ENCODE results near the gene TRAF3IP1. TPM values are rescaled to one million over a fixed set of nuclear protein-coding genes. Genes with fewer than 3 reads are reported as not detected.
"Not testable (repeated sequence)": the region's sequence is repeated elsewhere in the genome, so short reads cannot be mapped to it uniquely, and the experiment has no call there.

Gene TRAF3IP1
- total RNA-seq, 2 experiments from 2014 or later: 3.6 to 6.1 TPM

- intact Hi-C loops (cut with micrococcal nuclease): no loop called here
- DNase-seq: no peak
- Mint-ChIP-seq H3K27me3 (ENCODE audit: low read depth) (no peaks in the 10 kb centered on the region), H3K36me3 (ENCODE audit: low read depth) (peaks cover 4% of the 10 kb centered on the region), H3K4me3 (no peak overlapping the region), H3K27ac (no peak overlapping the region), H3K4me1 (ENCODE audit: low read depth) (no peaks in the 10 kb centered on the region), H3K9me3 (no peaks in the 10 kb centered on the region)
- CTCF ChIA-PET: no interaction called here
Measured at GRCh38 chr2:238403632-238404405, 83.5 kb downstream of the TRAF3IP1 start.

- intact Hi-C loops (cut with micrococcal nuclease): no loop called here
- H3K27ac Mint-ChIP-seq: no peak overlapping the region
Measured at GRCh38 chr2:238404406-238405216, 84.3 kb downstream of the TRAF3IP1 start.

DNA sequence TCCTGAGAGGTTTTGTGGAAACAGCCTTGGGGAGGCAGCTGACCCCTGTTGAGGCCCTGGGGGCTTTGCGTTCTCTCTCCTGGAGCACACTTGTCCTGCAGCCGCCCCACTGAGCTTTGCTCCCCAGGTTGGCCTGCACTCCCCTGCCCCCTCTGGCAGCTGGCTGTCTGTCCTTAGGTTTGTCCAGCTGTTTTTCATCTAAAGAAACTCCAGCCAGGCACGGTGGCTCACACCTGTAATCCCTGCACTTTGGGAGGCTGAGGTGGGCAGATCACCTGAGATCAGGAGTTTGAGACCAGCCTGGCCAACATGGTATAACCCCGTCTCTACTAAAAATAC is 84.9 kb downstream of the TRAF3IP1 start:
- DNase-seq; H3K9me3 Mint-ChIP-seq; intact Hi-C loops (cut with micrococcal nuclease); H3K36me3 Mint-ChIP-seq (ENCODE audit: low read depth); H3K4me3 Mint-ChIP-seq; H3K27me3 Mint-ChIP-seq (ENCODE audit: low read depth); H3K4me1 Mint-ChIP-seq (ENCODE audit: low read depth); H3K27ac Mint-ChIP-seq: not testable (repeated sequence)
- CTCF ChIA-PET: interaction anchor here (0.6 to 2.0 kb wide), 3 partner anchors 10 to 37 kb away, joined by 3 to 5 read pairs (median 5); no protein-coding TSS in a partner anchor

More at GRCh38 chr2:238404406-238405216, 84.3 kb downstream of the TRAF3IP1 start:
- H3K9me3 Mint-ChIP-seq: no peaks in the 10 kb centered on the region
- no peaks in the 10 kb centered on the region for H3K27me3 Mint-ChIP-seq (ENCODE audit: low read depth)
- peaks cover 4% of the 10 kb centered on the region for H3K36me3 Mint-ChIP-seq (ENCODE audit: low read depth)
- no peaks in the 10 kb centered on the region for H3K4me1 Mint-ChIP-seq (ENCODE audit: low read depth)
- H3K4me3 Mint-ChIP-seq: no peak overlapping the region
- CTCF ChIA-PET: interaction anchor here (2.0 kb wide), 1 partner anchor 11 kb away, joined by 5 read pairs; no protein-coding TSS in a partner anchor
- DNase-seq: no peak

DNA sequence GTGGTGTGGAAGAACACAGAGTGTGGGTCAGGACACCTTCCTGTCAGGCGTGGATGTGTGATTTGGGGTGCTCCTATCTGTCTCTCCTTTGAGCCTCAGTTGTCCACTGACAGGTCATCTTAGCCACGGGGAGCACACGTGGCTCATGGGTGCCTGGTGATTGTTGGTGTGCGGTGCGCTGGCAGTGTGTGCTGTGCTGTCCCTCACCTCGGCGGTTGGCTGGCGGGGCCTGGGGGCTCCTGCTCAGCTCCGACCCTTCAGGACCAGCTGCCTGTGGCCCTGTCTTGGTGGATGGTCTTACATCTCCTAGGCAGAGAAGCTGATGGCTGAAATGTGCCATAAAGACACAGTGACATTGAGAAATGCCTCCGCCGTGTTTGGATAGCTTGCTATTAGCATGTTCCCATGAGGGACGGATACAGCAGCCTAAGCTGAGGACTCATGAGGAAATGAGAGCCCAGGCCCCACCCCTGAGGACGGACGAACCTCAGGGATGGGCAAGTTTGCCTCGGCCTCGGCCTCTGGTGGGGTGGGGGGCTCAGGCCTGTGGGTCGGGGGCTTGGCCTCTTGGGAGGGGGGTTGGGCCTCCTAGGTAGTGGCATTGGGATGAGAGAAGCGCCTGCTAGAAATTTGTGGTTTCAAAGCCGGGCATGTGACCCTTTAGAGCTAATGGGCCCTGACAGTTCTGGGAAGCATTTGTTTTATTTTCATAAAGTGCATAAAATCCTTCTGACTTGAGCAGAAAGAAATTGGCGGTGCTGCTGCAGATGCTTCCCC is 86.1 kb downstream of the TRAF3IP1 start:
- Mint-ChIP-seq H3K27me3 (ENCODE audit: low read depth) (no peaks in the 10 kb centered on the region), H3K4me3 (no peak overlapping the region), H3K36me3 (ENCODE audit: low read depth) (peaks cover 4% of the 10 kb centered on the region), H3K27ac (no peak overlapping the region), H3K9me3 (no peaks in the 10 kb centered on the region), H3K4me1 (ENCODE audit: low read depth) (no peaks in the 10 kb centered on the region)
- CTCF ChIA-PET: interaction anchor here (2.0 kb wide), 1 partner anchor 9 kb away, joined by 5 read pairs; no protein-coding TSS in a partner anchor
- intact Hi-C loops (cut with micrococcal nuclease): no loop called here
- no peak for DNase-seq

GRCh38 chr2:238406998-238407285 is 86.6 kb downstream of the TRAF3IP1 start:
- Mint-ChIP-seq H3K4me3 (no peak overlapping the region), H3K4me1 (ENCODE audit: low read depth) (no peaks in the 10 kb centered on the region), H3K9me3 (no peaks in the 10 kb centered on the region), H3K27ac (no peak overlapping the region), H3K36me3 (ENCODE audit: low read depth) (no peaks in the 10 kb centered on the region), H3K27me3 (ENCODE audit: low read depth) (no peaks in the 10 kb centered on the region)
- intact Hi-C loops (cut with micrococcal nuclease): no loop called here
- no peak for DNase-seq
- CTCF ChIA-PET: interaction anchor here (2.0 kb wide), 1 partner anchor 8 kb away, joined by 5 read pairs; no protein-coding TSS in a partner anchor

GRCh38 chr2:238407566-238407965 is 87.2 kb downstream of the TRAF3IP1 start:
- CTCF ChIA-PET: no interaction called here
- Mint-ChIP-seq H3K27ac (no peak overlapping the region), H3K9me3 (no peaks in the 10 kb centered on the region), H3K36me3 (ENCODE audit: low read depth) (no peaks in the 10 kb centered on the region), H3K4me3 (no peak overlapping the region), H3K4me1 (ENCODE audit: low read depth) (no peaks in the 10 kb centered on the region), H3K27me3 (ENCODE audit: low read depth) (no peaks in the 10 kb centered on the region)
- no peak for DNase-seq
- intact Hi-C loops (cut with micrococcal nuclease): no loop called here

DNA sequence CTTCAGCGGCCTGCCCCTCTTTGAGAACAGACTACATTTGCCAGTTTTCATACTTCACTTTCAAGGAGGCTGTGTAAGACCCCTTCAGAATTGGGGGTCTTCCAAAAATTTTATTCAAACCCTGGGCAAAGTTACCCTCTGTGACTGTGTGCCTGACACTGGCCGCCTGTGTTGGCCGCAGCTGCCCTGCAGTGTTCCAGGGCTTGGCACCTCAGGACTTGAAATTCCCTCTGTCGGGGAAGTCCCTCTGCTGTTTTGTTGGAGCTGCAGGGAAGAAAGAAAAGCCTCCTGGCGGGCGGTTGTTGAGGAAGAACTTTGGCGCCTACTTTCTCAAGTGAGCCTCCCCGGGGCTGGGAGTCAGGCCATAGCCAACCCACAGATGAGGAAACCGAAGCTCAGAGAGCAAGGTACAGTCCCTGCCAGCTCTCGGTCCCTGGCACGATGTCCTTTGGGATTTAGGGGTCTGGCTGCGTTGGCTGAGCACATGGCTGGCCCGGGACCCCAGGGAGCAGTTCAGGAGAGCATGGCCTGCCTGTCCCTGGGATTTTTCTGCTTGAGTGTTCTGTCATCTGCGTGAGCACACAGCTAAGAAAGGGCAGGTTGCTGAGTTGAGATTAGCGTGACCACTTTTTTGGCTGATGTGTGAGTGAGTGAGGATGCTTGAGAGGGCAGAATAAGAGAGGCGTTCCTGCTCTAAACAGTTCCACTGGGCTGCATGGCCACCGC is 88.5 kb downstream of the TRAF3IP1 start:
- H3K4me1 Mint-ChIP-seq (ENCODE audit: low read depth): no peaks in the 10 kb centered on the region
- intact Hi-C loops (cut with micrococcal nuclease): no loop called here
- H3K4me3 Mint-ChIP-seq: no peak overlapping the region
- CTCF ChIA-PET: no interaction called here
- H3K36me3 Mint-ChIP-seq (ENCODE audit: low read depth): no peaks in the 10 kb centered on the region
- DNase-seq: no peak
- H3K27ac Mint-ChIP-seq: no peak overlapping the region
- H3K27me3 Mint-ChIP-seq (ENCODE audit: low read depth): no peaks in the 10 kb centered on the region
- no peaks in the 10 kb centered on the region for H3K9me3 Mint-ChIP-seq

- DNase-seq: no peak
- Mint-ChIP-seq H3K27me3 (ENCODE audit: low read depth) (no peaks in the 10 kb centered on the region), H3K4me3 (no peak overlapping the region), H3K27ac (no peak overlapping the region), H3K36me3 (ENCODE audit: low read depth) (no peaks in the 10 kb centered on the region), H3K4me1 (ENCODE audit: low read depth) (no peaks in the 10 kb centered on the region), H3K9me3 (no peaks in the 10 kb centered on the region)
- intact Hi-C loops (cut with micrococcal nuclease): no loop called here
- CTCF ChIA-PET: no interaction called here
Measured at GRCh38 chr2:238409341-238410199, 89.3 kb downstream of the TRAF3IP1 start.

DNA sequence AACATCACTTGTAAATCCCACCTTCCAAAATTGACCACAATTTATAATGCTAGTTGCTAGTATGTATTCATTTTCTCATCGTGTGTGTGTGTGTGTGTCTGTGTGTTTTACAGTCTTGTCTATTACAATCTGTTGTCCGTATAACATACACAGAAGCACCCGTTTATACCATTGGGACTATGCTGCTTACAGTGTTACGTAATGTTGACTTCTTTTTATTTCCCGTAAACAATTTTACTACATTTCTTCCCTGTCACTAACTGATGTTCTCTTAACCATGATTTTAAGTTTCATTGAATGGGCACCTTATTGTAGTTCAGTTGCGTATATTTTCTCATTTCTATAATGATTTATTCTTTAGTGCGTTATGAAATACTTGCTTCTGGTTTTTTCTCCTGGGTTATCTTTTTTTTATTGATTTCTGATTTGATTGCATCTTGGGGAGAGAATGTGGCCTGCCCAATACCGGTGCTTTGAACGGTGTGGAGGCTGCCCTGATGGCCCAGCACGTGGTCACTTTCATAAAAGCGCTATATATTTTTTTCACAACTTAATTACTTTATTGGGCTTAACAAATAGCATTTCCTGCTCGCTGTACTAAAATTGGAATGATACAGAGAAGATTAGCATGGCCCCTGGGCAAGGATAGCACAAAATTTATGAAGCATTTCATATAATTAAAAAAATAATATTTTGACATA is 91.9 kb downstream of the TRAF3IP1 start:
- Mint-ChIP-seq H3K27me3 (ENCODE audit: low read depth) (no peaks in the 10 kb centered on the region), H3K4me1 (ENCODE audit: low read depth) (peaks cover 2% of the 10 kb centered on the region), H3K9me3 (peaks cover 13% of the 10 kb centered on the region), H3K4me3 (no peak overlapping the region), H3K27ac (no peak overlapping the region), H3K36me3 (ENCODE audit: low read depth) (peaks cover 5% of the 10 kb centered on the region)
- intact Hi-C loops (cut with micrococcal nuclease): no loop called here
- no peak for DNase-seq
- CTCF ChIA-PET: no interaction called here

GRCh38 chr2:238413368-238413767 is 93.0 kb downstream of the TRAF3IP1 start:
- Mint-ChIP-seq H3K27me3 (ENCODE audit: low read depth) (no peaks in the 10 kb centered on the region), H3K4me1 (ENCODE audit: low read depth) (peaks cover 2% of the 10 kb centered on the region), H3K9me3 (peaks cover 13% of the 10 kb centered on the region), H3K27ac (no peak overlapping the region), H3K4me3 (no peak overlapping the region), H3K36me3 (ENCODE audit: low read depth) (peaks cover 5% of the 10 kb centered on the region)
- DNase-seq: no peak
- CTCF ChIA-PET: no interaction called here
- intact Hi-C loops (cut with micrococcal nuclease): no loop called here

All from activated naive CD4-positive, alpha-beta T cell treated with anti-CD3 and anti-CD28 coated beads for 36 hours (primary cell).